Measurements from ENCODE around the gene SGO1. TPM values are rescaled to one million over a fixed set of nuclear protein-coding genes. Genes with fewer than 3 reads are reported as not detected.

Gene SGO1
- total RNA-seq, 1 experiment from 2014 or later = 34.3 TPM

- no peak for TF ChIP-seq STAT6 (CRISPR knock-in tag; conservative IDR thresholded peaks at IDR 0.05; ENCODE audit: low read depth)
- no peak for TF ChIP-seq ZNF317 (CRISPR knock-in tag; IDR thresholded peaks at IDR 0.05; ENCODE audit: borderline replicate concordance, low read depth)
- TF ChIP-seq ATF3 (CRISPR knock-in tag; conservative IDR thresholded peaks at IDR 0.05) = no peak
- TF ChIP-seq NFE2L1 (CRISPR knock-in tag; IDR thresholded peaks at IDR 0.05) = no peak
- no peak for TF ChIP-seq NR1H2 (CRISPR knock-in tag; IDR thresholded peaks at IDR 0.05)
- no peak for TF ChIP-seq SP1 (CRISPR knock-in tag; conservative IDR thresholded peaks at IDR 0.05)
- TF ChIP-seq ESRRA (CRISPR knock-in tag; IDR thresholded peaks at IDR 0.05; ENCODE audit: borderline replicate concordance) = no peak
- no peak for TF ChIP-seq MAX (CRISPR knock-in tag; IDR thresholded peaks at IDR 0.05)
- no peak for TF ChIP-seq NFATC4 (CRISPR knock-in tag; IDR thresholded peaks at IDR 0.05)
- no peak for TF ChIP-seq PREB (CRISPR knock-in tag; IDR thresholded peaks at IDR 0.05; ENCODE audit: borderline replicate concordance)
These were observed 39.7 kb downstream of the SGO1 start (continued) for GRCh38 chr3:20146301-20146700.

- DNase-seq (ENCODE audit: low spot score) = no peak
- no peaks in the 10 kb centered on the region for H3K27me3 Mint-ChIP-seq (ENCODE audit: low read depth)
- CTCF ChIA-PET = no interaction called here
- H3K4me1 Mint-ChIP-seq = peaks cover 12% of the 10 kb centered on the region
- H3K27ac Mint-ChIP-seq = no peak overlapping the region
- POLR2A ChIA-PET = no interaction called here
- no peak for TF ChIP-seq TEAD1 (CRISPR knock-in tag; IDR thresholded peaks at IDR 0.05)
- no peak for TF ChIP-seq CREB1 (CRISPR knock-in tag; IDR thresholded peaks at IDR 0.05)
- no peak for TF ChIP-seq ELF4 (CRISPR knock-in tag; IDR thresholded peaks at IDR 0.05; ENCODE audit: low read depth)
- TF ChIP-seq MAX (CRISPR knock-in tag; IDR thresholded peaks at IDR 0.05) = no peak
- no peak for TF ChIP-seq CREM (CRISPR knock-in tag; IDR thresholded peaks at IDR 0.05)
- no peak for TF ChIP-seq SMAD3 (CRISPR knock-in tag; IDR thresholded peaks at IDR 0.05; ENCODE audit: borderline replicate concordance)
- TF ChIP-seq ZNF121 (CRISPR knock-in tag; IDR thresholded peaks at IDR 0.05) = no peak
- no peak for TF ChIP-seq PRDM15 (CRISPR knock-in tag; IDR thresholded peaks at IDR 0.05)
- no peak for TF ChIP-seq E2F4 (CRISPR knock-in tag; IDR thresholded peaks at IDR 0.05; ENCODE audit: borderline replicate concordance, low read depth)
- TF ChIP-seq NFYB (CRISPR knock-in tag; conservative IDR thresholded peaks at IDR 0.05; ENCODE audit: low read depth) = no peak
- no peak for TF ChIP-seq JAZF1 (CRISPR knock-in tag; IDR thresholded peaks at IDR 0.05)
- TF ChIP-seq NR2C2 (CRISPR knock-in tag; IDR thresholded peaks at IDR 0.05) = no peak
- no peak for TF ChIP-seq ATF2 (CRISPR knock-in tag; IDR thresholded peaks at IDR 0.05; ENCODE audit: borderline replicate concordance, low read depth)
- H3K4me3 Mint-ChIP-seq = no peak overlapping the region
- no peak for ATAC-seq
- H3K36me3 Mint-ChIP-seq = no peaks in the 10 kb centered on the region
- H3K9me3 Mint-ChIP-seq = peaks cover 8% of the 10 kb centered on the region
These were observed 40.1 kb downstream of the SGO1 start for GRCh38 chr3:20145874-20146273.
